HS-27A (cell line): Measurements from ENCODE around the gene ARHGAP26.

Experiments used
- DNase-seq: peaks from one replicate; pipeline ENCODE4 v3.0.0-alpha.2; 2012; ENCODE audit warnings: low read depth, missing footprints

Gene ARHGAP26

DNA sequence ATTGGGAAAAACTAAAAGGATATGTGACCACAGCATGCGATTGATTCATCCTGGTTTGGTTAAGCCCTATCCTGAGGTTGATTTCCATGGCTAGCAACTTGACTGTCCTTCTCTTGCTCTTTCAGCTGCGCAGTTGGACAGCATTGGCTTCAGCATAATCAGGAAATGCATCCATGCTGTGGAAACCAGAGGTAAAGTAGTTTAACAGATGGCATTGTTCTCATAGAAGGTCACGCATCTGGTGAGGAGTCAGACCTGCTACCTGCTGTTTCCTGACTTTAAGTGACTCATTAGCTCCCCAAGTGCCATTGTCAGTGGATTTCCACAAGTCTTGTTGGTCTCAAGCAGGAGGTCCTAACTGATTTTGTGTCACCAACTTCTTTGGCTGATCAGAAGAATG lies 266.9 kb downstream of the ARHGAP26 start:
- DNase-seq, result no peak

GRCh38 chr5:143037708-143038107 lies 267.5 kb downstream of the ARHGAP26 start:
- DNase-seq, result no peak

GRCh38 chr5:143040622-143041021 lies 270.4 kb downstream of the ARHGAP26 start:
- no peak for DNase-seq

- DNase-seq, result no peak
Observed at GRCh38 chr5:143041461-143041860, 271.3 kb downstream of the ARHGAP26 start.

DNA sequence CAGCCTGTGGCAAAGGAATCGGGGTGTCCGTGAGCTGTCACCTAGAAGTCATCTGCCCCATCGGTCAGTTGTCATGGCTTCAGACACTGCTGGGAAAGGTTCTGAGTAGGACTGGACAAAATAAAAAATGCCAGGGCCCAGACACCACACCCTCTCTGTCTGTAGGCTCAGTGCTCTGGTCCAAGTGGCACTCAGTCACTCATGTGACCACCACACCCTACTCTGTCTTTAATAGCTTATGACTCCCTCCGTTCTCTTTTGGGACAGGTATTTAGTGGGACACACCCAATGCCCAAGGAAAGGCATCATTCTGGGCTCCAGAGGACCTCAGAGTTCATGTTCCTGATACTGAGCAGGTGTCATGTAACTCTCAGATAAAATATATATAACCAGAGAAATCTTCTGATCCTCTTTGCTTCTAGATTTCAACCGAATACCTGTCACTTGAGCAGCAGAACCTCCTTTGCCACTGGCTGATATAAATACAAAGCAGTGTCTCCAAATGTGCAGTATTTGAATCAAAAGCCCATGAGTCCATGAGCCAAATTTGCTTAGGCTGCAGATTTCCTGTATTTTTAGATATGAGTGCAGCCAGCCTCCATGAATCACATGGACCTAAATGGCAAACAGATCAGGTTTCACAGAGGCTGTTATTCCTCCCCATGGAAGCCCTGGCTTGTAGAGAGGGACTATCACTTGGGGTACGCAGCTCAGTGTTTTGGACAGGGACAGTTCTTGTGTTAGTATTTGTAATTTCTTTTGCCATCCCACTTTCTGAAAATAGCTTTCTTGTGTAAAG lies 272.0 kb downstream of the ARHGAP26 start:
- no peak for DNase-seq

DNA sequence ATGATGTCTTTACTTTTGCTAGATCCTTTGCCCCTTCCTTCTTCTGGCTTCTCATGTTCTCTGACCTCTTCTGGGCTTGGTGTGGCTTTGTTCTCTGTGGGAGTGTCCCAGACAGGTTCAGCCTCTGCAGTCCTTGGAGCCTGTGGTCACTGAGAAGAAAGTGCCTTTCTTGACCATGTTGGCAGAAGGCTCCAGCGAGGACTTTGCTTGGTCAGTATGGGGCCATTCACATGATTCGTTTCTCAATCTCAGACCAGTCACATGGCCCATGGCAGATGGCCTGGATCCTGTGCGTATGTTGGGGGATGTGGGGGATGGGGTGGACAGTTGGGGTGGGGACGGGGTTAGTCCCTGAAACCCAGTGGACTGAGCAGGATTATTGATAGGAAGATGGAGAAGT lies 274.1 kb downstream of the ARHGAP26 start:
- DNase-seq, result no peak

GRCh38 chr5:143045062-143045461 lies 274.9 kb downstream of the ARHGAP26 start:
- DNase-seq, result no peak

GRCh38 chr5:143046314-143046713 lies 276.1 kb downstream of the ARHGAP26 start:
- no peak for DNase-seq

- no peak for DNase-seq
Observed at GRCh38 chr5:143047091-143047490, 276.9 kb downstream of the ARHGAP26 start.

- DNase-seq, result no peak
Observed at GRCh38 chr5:143050183-143050582, 280.0 kb downstream of the ARHGAP26 start.

DNA sequence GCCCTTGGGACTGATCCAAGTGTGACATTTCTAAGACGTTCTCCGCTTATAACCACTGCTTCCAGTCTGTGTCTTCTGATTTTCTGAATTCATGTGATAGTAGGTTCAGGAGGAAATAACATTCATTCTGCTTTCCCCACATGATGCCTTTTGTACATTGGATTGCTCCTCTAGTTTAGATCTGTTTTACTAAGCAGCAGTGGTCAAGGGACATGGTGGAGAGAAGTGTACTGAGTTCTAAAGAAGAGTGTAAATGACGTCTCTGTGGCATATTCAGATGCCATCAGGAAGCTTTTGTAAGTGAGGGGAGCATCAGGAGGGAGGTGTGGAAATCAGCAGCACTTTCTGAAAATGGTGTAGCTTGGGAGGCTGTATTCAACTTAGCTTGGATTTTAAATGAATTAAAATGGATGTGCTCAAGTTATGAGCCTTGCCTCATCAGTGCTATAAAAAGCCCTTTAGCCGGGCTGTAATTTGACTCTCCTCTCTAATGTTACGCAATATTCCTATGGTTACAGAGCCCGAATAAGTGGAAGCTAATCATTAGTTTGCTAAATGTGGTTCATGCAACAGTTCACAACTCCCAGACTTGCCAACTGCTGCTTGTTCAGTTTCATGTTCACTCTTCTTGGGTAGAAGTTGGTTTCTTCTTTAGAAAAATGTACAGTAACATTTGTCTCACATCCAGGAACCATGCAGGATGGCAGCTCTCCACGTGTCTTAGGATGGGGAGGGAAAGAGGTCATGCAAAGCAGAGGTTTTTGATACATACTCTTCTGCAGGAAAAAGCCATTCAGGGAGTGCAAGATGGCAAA lies 281.3 kb downstream of the ARHGAP26 start:
- no peak for DNase-seq

DNA sequence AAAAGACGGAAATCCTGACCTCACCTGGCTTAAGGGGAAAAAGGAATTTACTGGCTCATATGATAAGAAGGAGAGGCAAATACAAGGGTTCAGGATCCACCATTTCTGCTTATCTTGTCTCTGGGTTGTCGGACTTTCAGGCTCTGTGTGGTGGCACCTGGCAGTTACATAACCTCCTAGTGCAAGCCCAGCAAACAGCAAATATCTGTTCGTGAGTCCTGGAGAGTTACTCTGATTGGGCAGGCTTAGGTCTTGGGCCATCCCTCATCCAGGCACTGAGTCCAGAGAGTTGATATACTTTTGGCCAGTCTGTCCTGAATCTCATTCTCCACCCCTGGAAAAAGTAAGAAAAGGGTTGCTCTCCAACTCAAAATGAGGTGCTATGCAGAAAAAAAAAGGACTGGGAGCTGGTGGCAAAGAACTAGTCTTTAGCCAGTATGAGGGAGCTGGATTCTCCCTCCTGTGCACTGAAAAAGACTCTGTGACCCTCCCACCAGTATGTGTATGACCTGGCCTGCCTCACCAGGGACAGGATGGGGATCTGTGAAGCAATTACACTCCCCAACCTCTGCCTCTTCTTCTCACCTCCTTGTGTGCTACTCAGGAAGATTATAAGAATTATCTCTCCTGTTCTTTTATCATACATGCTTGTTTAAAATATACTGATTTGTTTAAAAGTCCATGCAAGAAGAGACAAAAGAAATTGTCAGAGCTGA lies 282.9 kb downstream of the ARHGAP26 start:
- DNase-seq, result no peak

- no peak for DNase-seq
Observed at GRCh38 chr5:143053780-143054179, 283.6 kb downstream of the ARHGAP26 start.

- no peak for DNase-seq
Observed at GRCh38 chr5:143054480-143054941, 284.3 kb downstream of the ARHGAP26 start.

DNA sequence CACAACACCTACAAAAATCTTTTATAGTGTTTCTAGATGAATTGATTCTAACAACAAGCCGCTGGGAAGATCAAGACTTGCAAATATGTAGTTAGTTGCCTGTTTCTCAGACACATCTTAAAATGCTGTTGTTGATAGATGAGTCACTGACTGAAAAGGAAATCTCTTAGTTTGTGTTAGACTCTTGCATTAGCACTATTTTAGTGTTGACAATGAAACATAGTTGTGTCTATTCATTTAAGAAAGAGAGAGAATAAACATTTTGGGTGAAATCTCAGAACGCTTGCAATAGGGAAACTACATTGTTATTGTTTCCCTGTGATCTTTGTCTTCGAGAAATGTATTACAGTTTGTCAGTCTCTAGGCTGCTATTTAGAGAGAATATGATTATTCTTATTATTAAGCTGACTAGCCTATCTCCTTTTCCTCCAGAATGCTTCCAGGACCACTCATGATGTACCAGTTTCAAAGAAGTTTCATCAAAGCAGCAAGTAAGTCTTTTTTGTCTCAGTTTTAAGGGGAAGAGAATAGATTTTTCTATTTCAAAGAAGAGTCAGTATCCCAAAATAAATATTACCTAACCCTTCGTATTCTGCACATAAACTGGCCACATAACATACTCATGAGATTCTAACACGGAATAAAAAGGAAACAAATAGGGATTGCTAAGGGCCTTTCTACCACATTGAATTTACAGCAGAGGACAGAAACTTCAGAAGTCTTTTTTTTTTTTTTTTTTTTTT lies 285.6 kb downstream of the ARHGAP26 start:
- DNase-seq, result no peak

DNA sequence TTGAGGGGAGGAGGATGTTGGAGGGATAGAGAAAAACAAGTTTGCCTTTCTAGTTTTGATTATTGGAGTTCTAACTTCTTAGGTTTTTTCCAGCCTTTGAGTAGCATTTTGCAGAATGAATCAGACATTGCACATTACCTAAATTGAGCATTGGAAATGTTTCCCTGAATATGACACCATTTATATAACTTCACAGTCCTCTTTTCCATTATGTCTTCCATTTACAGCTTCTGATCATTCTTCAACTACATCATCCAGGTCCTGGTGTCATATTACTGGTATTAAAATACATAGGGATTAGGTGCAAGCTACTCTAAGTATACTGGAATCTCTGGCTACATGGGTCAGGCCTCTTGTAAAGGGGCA lies 286.1 kb downstream of the ARHGAP26 start:
- no peak for DNase-seq

- DNase-seq, result no peak
Observed at GRCh38 chr5:143056792-143057579, 286.8 kb downstream of the ARHGAP26 start.

DNA sequence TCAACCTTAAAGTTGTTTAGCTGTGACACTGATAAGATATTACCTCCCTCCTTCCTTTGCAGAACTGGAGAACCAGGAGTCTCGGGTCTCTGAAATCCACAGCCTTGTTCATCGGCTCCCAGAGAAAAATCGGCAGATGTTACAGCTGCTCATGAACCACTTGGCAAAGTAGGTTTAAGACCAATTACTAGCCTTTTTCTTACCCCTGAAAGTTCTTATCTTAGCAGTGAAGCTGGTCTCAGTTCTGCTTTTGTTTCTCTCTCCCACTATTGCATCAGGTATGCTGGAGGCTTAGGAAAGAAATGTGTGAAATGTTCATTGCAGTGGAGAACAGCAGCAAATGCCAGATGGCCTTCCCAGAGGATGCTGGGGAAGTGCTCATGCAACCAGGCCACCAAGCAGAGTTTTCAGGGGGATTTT lies 287.4 kb downstream of the ARHGAP26 start:
- DNase-seq, result no peak

DNA sequence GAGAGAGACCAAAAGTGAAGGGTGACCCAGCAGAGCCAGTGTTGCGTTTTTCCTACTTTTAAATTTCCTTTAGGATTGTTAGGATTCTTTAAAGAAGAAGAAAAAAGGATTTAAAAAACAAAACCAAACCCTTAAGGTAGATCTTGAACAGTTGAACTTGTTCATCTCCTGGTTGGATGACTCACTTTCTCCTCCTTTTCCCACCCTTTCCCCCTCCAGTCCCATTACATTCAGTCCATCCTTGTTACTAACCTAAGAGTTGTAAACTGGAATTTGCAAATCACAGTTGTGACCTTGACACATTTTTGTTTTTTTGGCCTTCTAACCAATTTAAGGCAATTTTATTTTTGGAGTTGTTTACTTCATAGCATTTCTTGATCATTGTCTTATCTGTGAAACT lies 289.2 kb downstream of the ARHGAP26 start:
- no peak for DNase-seq

DNA sequence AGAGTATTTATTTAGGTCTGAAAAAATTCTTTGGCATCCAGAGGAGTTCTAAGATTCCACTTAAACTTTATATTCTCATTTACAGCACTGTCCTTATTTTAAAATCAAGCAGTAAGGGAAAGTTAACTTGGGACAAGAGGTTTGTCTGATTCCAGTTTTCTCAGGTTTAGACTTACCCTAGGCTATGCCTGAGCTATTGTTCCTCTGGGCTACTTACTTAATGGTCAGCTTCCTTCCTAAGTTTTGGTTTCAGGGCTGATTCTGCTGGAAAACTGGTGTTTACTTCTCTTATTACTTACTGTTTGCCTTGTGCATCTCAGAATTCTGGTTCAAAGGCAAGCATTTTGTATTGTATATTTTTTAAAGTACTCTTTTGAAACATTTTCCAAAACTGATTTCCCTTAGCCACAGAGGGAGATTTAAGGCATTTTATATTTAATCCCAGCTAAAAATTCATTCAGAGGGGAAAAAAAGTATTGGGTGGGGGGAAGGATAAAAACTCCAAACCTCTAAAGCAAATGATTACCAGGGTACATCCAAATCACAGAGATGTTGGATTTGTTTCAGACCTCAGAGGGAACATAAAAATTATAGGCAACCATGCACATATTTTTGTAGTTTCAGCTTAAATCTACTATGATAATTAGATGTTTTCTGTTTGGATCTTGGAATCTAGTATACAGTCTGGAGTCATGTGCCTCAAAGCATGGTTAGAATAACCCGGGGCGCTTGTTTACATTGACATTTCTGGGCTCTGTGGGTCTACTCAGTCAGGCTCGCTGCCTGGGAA lies 290.0 kb downstream of the ARHGAP26 start:
- no peak for DNase-seq
